Activated T-helper 17 cell treated with anti-CD3 and anti-CD28 coated beads, Interleukin-2, amount 50 U/mL, for 72 hours (primary cell): ENCODE results near the gene PRPSAP1. TPM values are rescaled to one million over a fixed set of nuclear protein-coding genes. Genes with fewer than 3 reads are reported as not detected.

Experiments used
- ATAC-seq: fragments of 150-1000 bp; cut with Tn5 transposase; replicated peaks from 2 replicates; pipeline ENCODE4 v1.10.0; 2021; ENCODE audit warnings: mild to moderate bottlenecking, moderate library complexity
- H3K27ac Mint-ChIP-seq: one replicate; pipeline ENCODE4 v1.8.0; 2022; ENCODE audit warnings: mixed read lengths
- H3K27me3 Mint-ChIP-seq: one replicate; pipeline ENCODE4 v1.8.0; 2022; ENCODE audit warnings: mixed read lengths
- H3K36me3 Mint-ChIP-seq: one replicate; pipeline ENCODE4 v1.8.0; 2022; ENCODE audit warnings: low read depth, mild to moderate bottlenecking, mixed read lengths
- H3K4me1 Mint-ChIP-seq: one replicate; pipeline ENCODE4 v1.8.0; 2022; ENCODE audit warnings: mixed read lengths
- H3K4me3 Mint-ChIP-seq: one replicate; pipeline ENCODE4 v1.8.0; 2022; ENCODE audit warnings: mild to moderate bottlenecking, mixed read lengths
- H3K9me3 Mint-ChIP-seq: one replicate; pipeline ENCODE4 v1.8.0; 2022; ENCODE audit warnings: mixed read lengths
- total RNA-seq, 2 donors: library from RNA; stranded (reverse); gene quantifications; one replicate each; pipeline ENCODE4 v1.2.3, GENCODE V29; 2022

The PRPSAP1 gene
- total RNA-seq, 2 donors from 2014 or later = 24.5 to 29.7 TPM

DNA sequence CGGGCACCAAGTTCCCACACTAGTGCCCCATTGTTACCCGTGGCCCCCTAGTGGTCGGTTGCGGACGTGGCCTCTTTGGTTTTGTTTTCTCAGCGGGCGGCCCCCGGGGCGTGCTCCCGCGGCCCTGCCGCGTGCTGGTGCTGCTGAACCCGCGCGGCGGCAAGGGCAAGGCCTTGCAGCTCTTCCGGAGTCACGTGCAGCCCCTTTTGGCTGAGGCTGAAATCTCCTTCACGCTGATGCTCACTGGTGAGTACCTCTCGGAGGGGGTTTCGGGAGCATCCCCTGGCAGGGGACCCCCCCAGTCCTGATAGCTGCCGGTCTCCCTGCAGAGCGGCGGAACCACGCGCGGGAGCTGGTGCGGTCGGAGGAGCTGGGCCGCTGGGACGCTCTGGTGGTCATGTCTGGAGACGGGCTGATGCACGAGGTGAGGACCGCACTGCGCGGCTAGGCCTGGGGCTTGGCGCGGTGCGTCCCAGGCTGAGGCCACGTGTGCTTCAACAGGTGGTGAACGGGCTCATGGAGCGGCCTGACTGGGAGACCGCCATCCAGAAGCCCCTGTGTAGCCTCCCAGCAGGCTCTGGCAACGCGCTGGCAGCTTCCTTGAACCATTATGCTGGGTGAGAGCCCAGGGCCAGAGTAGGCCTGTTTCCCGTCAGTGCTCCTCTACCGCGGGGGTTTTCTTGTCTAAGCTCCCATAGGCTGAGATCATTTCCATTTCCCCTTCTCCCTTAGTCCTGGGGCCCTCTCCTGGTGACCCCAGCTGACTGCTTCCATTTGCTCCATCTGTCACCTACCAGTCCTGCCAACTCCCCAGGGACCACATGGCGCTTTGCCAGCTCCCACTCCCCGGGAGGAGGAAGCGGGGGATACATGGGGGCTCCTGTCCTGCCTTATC is 32.4 kb upstream of the PRPSAP1 start:
- Mint-ChIP-seq H3K4me3 (peak overlapping the region; percentile 51), H3K36me3 (peaks cover 12% of the 10 kb centered on the region), H3K9me3 (no peaks in the 10 kb centered on the region), H3K27me3 (no peaks in the 10 kb centered on the region), H3K4me1 (no peaks in the 10 kb centered on the region), H3K27ac (no peak overlapping the region)
- ATAC-seq = peak; percentile 29

DNA sequence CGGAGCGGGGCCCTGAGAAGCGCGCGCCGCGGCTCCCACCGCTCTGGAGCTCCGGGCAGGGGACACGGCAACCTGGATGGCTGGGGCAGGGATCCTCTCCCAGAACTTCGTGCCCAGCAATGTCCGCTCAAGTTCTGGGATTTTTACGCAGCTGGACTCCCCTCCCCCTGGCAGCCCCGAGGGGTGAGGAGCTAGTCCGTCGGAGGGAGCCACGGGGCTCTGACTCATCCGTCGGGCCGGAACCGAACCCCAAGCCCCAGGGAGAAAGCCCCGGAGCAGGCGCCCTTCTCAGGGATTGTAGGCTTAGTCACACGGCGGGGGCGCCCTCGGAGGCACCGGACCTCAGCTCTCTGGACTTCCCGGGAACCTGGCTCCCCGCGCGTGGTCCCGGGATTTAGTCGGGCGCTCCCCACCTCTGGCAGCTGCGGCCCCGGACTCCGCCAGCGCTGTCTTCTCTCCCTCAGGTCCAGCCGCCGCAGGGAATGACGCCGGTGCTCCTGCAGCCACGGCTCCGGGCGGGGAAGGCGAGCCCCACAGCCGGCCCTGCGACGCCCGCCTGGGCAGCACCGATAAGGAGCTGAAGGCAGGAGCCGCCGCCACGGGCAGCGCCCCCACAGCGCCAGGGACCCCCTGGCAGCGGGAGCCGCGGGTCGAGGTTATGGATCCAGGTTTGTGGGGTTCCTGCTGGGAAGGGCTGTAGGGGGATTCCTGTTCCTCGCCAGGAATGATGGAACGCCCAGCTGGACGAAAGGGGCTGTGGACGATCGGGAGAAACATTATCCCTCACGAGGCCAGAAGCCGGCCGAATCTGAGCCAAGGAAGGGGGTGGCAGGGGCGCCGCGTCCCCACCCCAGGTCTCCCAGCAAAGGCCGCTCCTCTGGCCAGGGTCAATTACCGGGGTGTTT is 31.5 kb upstream of the PRPSAP1 start:
- no peak overlapping the region for H3K27ac Mint-ChIP-seq
- H3K27me3 Mint-ChIP-seq = no peaks in the 10 kb centered on the region
- peaks cover 5% of the 10 kb centered on the region for H3K36me3 Mint-ChIP-seq
- ATAC-seq = peak; percentile 20
- H3K4me3 Mint-ChIP-seq = peak overlapping the region; percentile 51
- no peaks in the 10 kb centered on the region for H3K4me1 Mint-ChIP-seq
- H3K9me3 Mint-ChIP-seq = no peaks in the 10 kb centered on the region

DNA sequence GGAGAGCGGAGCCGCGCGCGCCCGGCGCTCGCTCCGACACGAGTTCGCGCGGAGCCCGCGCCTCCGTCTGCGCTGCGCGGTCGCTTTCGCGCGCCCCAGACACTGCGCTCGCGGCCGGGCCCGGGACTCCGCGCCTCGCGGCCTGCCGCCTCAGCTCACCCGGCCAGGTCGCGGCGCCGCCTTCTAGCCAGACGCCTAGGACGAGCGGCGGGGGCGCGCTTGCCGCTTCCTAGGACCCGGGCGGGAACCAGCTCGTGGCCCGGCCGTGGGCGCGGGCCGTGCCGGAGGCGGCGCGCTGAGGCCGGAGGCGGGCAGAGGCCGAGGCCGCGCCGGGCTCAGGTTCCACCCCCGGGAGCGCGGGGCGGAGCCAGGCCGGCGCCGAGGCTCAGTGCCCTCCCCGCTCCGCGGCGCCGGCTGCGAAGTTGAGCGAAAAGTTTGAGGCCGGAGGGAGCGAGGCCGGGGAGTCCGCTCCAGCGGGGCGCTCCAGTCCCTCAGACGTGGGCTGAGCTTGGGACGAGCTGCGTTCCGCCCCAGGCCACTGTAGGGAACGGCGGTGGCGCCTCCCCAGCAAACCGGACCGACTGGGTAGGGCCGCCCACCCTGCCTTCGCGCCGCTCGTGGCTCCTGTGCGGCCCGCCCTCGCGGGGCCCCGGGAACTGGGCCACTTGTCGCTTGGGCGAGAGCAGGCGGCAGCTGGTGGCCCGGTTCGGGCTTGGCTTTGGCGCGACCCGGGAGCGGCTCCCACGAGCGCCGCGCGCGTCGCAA is 30.7 kb upstream of the PRPSAP1 start, which contains the start of gene SPHK1:
Gene SPHK1 (plus strand): TSS at position 388 of the 765 bp plus-strand sequence. CDS start 1,036 bp downstream, outside the sequence.
- Mint-ChIP-seq H3K4me1 (no peaks in the 10 kb centered on the region), H3K9me3 (no peaks in the 10 kb centered on the region)
- ATAC-seq = peak; percentile 73

DNA sequence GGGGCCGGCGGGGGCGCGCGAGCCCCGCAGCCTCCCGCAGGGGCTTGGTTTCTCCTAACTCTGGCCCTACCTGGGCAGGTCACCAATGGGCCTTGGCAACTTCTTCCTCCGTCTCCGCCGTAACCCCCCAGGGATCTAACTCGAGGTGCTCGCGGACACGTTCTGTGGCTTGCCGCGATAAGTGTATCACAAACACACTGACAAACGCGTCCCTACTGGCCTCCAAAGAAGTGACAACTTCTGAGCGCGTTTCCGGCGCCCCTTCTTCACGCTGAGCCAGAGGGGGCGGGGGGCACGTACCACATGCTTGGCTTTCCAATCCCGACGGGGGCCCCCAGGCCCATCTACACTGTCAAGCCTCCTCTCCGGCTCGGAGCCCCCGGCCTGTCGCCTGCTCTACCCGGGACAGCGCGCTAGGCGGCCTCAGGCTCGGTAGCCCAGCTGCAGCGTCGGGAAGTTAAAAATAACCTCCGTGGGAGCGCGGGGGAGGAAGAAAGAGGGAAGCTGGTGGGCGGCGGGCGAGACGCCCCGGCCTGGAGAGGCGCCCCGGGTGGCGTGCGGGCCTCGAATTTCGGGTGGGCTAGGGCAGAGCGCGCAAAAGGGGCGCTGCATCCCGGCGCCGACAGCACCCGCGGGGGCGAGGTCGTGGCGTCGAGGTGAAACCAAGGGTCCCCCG is 30.0 kb upstream of the PRPSAP1 start:
- peak; percentile 37 for ATAC-seq
- Mint-ChIP-seq H3K4me3 (peak overlapping the region; percentile 91), H3K27ac (peak overlapping the region; percentile 73), H3K9me3 (no peaks in the 10 kb centered on the region), H3K36me3 (no peaks in the 10 kb centered on the region), H3K27me3 (no peaks in the 10 kb centered on the region), H3K4me1 (no peaks in the 10 kb centered on the region)

More for the DNA sequence above, 30.7 kb upstream of the PRPSAP1 start, which contains the start of gene SPHK1:
- H3K27me3 Mint-ChIP-seq = no peaks in the 10 kb centered on the region
- H3K27ac Mint-ChIP-seq = peak within 1 kb of the TSS; percentile 73
- H3K4me3 Mint-ChIP-seq = peak within 1 kb of the TSS; percentile 91
- H3K36me3 Mint-ChIP-seq = no peaks in the 10 kb centered on the region

DNA sequence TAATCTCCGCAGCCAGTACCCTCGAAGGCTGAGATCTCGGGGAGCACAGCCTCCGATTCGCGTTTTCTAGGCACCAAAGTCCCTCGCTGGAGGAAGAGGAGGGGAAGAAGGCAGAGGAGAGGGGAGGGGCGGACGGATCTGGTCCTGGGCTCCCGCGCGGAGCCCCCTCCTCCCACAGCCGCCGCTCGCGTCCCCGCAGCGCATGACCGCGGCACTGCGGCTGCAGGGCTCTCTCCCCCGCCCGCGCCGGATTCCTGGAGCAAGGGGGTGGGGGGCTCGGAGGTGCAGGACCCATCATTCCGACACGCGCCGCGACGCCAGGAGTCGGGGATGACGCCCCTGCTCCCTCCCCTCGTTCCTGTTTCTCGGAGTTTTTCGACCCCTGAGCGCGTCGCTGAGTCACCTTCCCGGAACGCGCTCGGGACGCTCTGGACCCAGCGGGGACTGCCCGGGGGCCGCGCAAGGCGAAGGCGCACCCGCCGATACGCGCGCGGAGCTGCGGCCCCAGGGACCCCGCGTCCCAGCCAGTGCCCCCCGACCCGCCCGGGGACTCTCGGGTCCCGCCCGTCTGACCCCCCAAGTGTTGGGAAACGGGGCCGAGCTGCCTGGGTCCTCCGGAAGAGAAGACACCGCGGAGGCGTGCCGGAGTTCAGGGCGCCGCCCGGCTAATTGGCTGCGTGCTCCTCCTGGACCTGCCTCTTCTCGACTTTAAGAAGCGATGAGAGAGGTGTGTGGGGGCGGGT is 29.3 kb upstream of the PRPSAP1 start:
- Mint-ChIP-seq H3K27me3 (no peaks in the 10 kb centered on the region), H3K9me3 (no peaks in the 10 kb centered on the region), H3K36me3 (no peaks in the 10 kb centered on the region), H3K4me1 (no peaks in the 10 kb centered on the region), H3K27ac (no peak overlapping the region), H3K4me3 (peak overlapping the region; percentile 91)
- peak; percentile 66 for ATAC-seq

DNA sequence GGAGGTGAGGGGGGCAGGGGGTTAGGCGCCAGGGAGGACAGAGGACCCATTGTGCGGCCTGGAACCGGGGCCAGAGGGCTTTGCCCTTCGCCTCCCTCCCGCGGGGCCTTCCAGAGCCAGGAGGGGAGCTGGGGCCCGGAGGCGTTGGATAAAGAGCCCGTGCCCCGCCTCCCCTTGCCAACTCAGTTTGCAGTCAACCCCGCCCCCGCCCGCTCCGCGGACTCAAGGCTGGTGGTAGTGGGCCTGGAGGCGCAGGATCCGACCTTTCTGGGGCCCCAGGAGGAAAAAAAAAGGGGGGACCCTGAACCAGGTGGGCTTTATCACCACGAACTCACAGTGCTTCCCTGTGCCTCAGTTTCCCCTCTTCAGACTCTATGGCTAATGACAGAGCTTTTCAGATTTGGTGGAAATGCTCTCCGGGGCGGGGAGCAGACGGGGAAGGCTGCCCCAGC is 28.7 kb upstream of the PRPSAP1 start:
- no peaks in the 10 kb centered on the region for H3K36me3 Mint-ChIP-seq
- no peak overlapping the region for H3K27ac Mint-ChIP-seq
- no peaks in the 10 kb centered on the region for H3K27me3 Mint-ChIP-seq
- no peaks in the 10 kb centered on the region for H3K9me3 Mint-ChIP-seq
- ATAC-seq = no peak
- H3K4me1 Mint-ChIP-seq = no peaks in the 10 kb centered on the region
- peak overlapping the region; percentile 91 for H3K4me3 Mint-ChIP-seq

DNA sequence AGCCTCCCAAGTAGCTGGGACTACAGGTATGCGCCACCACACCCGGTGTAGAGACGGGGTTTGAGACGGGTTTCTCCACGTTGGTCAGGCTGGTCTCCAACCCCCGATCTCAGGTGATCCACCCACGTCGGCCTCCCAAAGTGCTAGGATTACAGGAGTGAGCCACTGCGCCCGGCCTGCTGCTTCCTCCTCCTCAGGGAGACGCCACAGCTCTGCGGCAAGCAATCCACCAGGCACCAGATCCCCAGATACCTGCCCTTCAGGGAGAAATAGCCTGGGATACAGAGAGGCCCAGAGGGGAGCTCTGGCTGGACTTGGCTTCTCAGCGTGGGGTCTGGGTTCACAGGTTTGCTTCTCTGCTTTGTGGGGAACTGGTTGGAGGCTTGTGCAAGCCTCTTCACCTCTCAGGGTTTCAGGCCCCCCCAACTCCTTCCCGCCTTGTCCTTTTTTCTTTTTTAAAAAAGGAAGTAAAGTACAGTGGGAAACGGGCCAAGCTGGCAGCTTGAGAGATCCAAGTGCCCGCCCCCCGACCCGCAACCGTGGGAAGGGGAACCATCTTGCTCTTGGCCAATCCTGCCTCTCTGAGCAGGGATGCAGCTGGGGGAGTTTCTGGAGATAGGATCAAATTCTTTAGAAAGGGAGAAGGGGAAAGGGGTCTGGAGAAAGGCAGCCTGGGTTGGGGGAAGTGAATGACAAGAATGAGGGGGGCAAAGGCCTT is 28.1 kb upstream of the PRPSAP1 start:
- Mint-ChIP-seq H3K4me3 (peak overlapping the region; percentile 91), H3K27ac (no peak overlapping the region), H3K9me3 (no peaks in the 10 kb centered on the region), H3K36me3 (no peaks in the 10 kb centered on the region), H3K27me3 (no peaks in the 10 kb centered on the region), H3K4me1 (no peaks in the 10 kb centered on the region)
- no peak for ATAC-seq

DNA sequence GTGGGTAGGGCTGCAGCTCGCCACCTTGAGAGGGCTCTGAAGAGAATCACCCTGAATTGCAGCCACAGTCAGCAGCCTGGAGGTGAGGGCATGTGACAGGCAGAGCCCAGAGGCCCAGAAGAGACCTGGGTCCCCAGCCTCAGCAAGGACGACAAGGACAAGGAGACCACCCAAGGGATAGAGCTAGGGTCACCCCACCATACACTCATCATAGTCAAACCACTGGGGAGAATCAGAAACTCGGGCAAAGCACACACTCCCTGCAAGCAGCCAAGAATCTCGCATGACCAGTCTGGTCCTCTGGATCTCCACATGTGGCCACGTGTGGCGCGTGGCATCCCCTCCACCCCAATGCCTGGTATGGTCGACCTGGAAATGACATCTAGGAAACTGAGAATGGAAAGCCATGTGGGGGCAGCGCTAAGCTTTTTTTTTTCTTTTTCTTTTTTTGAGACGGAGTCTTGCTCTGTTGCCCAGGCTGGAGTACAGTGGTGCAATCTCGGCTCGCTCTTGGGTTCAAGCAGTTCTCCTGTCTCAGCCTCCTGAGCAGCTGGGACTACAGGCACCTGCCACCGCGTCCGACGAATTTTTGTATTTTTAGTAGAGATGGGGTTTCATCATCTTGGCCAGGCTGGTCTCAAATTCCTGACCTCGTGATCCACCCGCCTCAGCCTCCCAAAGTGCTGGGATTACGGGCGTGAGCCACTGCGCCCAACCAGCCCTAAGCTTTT is 26.1 kb upstream of the PRPSAP1 start:
- ATAC-seq = no peak
- H3K9me3 Mint-ChIP-seq = no peaks in the 10 kb centered on the region
- no peak overlapping the region for H3K27ac Mint-ChIP-seq
- no peaks in the 10 kb centered on the region for H3K36me3 Mint-ChIP-seq
- no peaks in the 10 kb centered on the region for H3K27me3 Mint-ChIP-seq
- H3K4me3 Mint-ChIP-seq = no peak overlapping the region
- H3K4me1 Mint-ChIP-seq = no peaks in the 10 kb centered on the region

DNA sequence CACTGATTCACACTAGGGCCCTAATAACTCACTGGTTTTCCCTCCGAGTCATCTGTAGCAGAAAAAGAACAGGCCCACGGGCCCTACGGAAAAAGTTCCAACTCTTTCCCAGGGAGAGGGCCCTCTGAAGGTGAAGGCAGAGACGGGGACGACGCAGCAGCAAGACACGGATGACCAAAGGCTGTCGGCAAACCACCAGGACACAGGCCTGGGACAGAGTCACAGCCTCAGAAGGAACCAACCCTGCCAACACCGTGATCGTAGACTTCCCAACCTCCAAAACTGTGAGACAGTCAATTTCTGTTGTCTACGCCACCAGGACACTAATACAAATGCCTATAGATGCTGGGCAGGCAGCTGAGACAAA is 25.5 kb upstream of the PRPSAP1 start:
- H3K4me3 Mint-ChIP-seq = no peak overlapping the region
- H3K27ac Mint-ChIP-seq = no peak overlapping the region
- H3K4me1 Mint-ChIP-seq = no peaks in the 10 kb centered on the region
- no peaks in the 10 kb centered on the region for H3K27me3 Mint-ChIP-seq
- no peak for ATAC-seq
- no peaks in the 10 kb centered on the region for H3K36me3 Mint-ChIP-seq
- H3K9me3 Mint-ChIP-seq = no peaks in the 10 kb centered on the region

DNA sequence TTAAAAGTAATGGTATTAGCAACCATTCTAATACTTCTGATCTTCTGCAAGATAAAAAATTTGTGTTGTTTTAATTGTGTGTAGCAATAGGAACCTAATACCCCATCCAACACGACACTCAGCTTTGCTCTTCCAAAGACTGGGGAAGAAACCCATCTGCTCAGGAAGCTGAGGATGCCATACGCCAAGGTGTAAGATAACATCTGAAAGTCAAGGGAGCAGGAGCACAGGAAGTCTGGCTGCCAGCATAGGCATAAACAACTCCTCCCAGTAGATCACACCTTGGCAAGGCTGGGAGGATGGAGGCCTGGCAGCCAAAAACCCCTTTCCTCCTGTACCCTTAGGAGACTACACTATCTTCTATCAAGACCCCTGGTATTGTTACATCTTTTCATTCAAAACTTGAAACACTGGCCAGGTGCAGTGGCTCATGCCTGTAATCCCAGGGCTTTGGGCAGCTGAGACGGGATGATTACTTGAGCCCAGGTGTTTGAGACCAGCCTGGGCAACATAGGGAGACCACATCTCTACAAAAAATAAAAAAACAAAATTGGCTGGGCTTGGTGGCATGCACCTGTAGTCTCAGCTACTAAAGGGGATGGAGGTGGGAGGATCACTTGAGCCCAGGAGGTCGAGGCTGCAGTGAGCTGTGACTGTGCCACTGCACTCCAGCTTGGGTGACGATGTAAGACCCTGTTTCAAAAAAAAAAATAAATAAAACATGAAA is 25.0 kb upstream of the PRPSAP1 start:
- Mint-ChIP-seq H3K4me1 (no peaks in the 10 kb centered on the region), H3K27me3 (no peaks in the 10 kb centered on the region), H3K27ac (no peak overlapping the region), H3K9me3 (no peaks in the 10 kb centered on the region), H3K4me3 (no peak overlapping the region), H3K36me3 (no peaks in the 10 kb centered on the region)
- ATAC-seq = no peak

DNA sequence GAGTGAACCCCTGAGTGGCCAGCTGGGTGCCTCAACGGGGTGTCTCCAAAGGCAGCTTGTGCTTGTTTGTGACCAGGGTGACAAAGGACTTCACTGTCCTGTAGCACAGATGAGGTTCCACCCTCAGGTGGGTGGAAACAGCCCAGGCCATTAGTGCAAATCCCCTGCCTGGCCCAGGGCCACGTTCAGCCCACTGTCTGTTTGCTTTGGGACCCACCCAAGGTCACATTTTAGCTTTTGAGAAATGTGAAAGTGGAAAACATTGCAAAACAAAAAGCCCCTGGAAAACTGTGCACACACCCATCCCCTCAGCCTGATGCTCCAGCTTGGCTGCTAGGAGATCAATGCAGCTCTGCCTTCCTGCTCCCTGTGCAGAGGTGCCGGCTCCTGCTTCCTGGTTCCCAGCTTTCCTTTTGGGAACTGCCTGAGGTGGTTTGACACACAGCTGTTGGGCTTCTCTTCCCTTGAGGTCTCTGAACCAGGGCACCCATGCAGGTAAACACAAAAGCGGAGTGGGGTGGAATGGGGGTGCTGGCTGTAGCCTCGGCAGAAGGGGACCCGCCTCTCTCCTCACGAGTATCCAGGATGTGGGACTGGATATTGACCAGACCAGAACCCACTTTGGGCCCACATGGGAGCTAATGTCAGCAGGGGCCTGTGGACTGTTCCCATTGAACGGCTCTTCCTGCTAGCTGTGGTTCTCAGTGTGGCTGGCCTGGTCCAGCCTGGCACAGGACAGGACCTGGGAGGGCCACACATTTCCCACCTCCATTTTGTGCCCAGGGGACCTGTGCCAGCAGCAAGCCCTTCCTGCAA is 22.8 kb upstream of the PRPSAP1 start:
- H3K4me3 Mint-ChIP-seq = no peak overlapping the region
- no peaks in the 10 kb centered on the region for H3K27me3 Mint-ChIP-seq
- H3K4me1 Mint-ChIP-seq = peaks cover 6% of the 10 kb centered on the region
- no peak overlapping the region for H3K27ac Mint-ChIP-seq
- H3K9me3 Mint-ChIP-seq = no peaks in the 10 kb centered on the region
- H3K36me3 Mint-ChIP-seq = no peaks in the 10 kb centered on the region
- ATAC-seq = no peak
